Lung (tissue), 16 donors: ENCODE results near the gene RMI2. TPM values are rescaled to one million over a fixed set of nuclear protein-coding genes. Genes with fewer than 3 reads are reported as not detected.
A peak's percentile ranks its signal among the peaks of the same experiment; 100 is the strongest.

Experiments used
- ATAC-seq: fragments of 200-7000 bp; cut with Tn5 transposase; one replicate; pipeline ENCODE4 v1.9.1; 2020; ENCODE audit warnings: moderate number of reproducible peaks; ENCODE audit not compliant: insufficient read depth, low FRiP score
- DNase-seq, 3 donors: peaks; one replicate each; pipeline ENCODE4 v3.0.0-alpha.2; 2013 to 2017
- H3K27ac ChIP-seq, 2 donors: one replicate each; pipeline ENCODE4 v1.5.1; 2013; ENCODE audit warnings: mild to moderate bottlenecking in 2 of 2, moderate library complexity in 2 of 2, control low read depth in 1 of 2, inconsistent platforms in 1 of 2, low read depth in 1 of 2, low read length in 1 of 2
- H3K27me3 ChIP-seq, 3 donors: one replicate each; pipeline ENCODE4 v1.5.1; 2013; ENCODE audit warnings: low read length in 2 of 3; ENCODE audit not compliant: control insufficient read depth in 3 of 3, insufficient read depth in 3 of 3
- H3K36me3 ChIP-seq, 4 donors: one replicate each; pipeline ENCODE4 v1.5.1; 2013; ENCODE audit warnings: low read length in 4 of 4, mild to moderate bottlenecking in 1 of 4, moderate library complexity in 1 of 4; ENCODE audit not compliant: control insufficient read depth in 4 of 4, insufficient read depth in 4 of 4
- H3K4me1 ChIP-seq, 5 donors: one replicate each; pipeline ENCODE4 v1.5.1; 2013; ENCODE audit warnings: low read length in 5 of 5, mild to moderate bottlenecking in 2 of 5, moderate library complexity in 1 of 5; ENCODE audit not compliant: control insufficient read depth in 5 of 5, insufficient read depth in 5 of 5
- H3K4me3 ChIP-seq: one replicate; pipeline ENCODE4 v1.5.1; 2013; ENCODE audit warnings: mild to moderate bottlenecking, control low read depth, moderate library complexity
- H3K9ac ChIP-seq, 2 donors: one replicate each; pipeline ENCODE4 v1.5.1; 2013; ENCODE audit warnings: low read length in 2 of 2, control low read depth in 1 of 2; ENCODE audit not compliant: insufficient read depth in 1 of 2
- H3K9me3 ChIP-seq, 4 donors: one replicate each; pipeline ENCODE4 v1.5.1; 2013; ENCODE audit warnings: low read length in 3 of 4, mild to moderate bottlenecking in 1 of 4, moderate library complexity in 1 of 4; ENCODE audit not compliant: control insufficient read depth in 4 of 4, insufficient read depth in 3 of 4
- WGBS, 2 donors: extraction: QIAGEN DNeasy Blood & Tissue Kit; methylation state at CpG; one replicate each; pipeline ENCODE4 v1.1.7; 2013; 5-methylcytosine and 5-hydroxymethylcytosine counted together
- long read RNA-seq, 5 donors: transcript quantifications; one replicate each; lab custom pipeline, GENCODE V29; 2026
- polyA plus RNA-seq, 2 donors: library from polyadenylated mRNA; stranded (reverse); fragments of 200-250 nt; gene quantifications; one replicate each; pipeline ENCODE4 v1.2.1, GENCODE V29; 2013
- total RNA-seq, 2 donors: library from RNA; depleted of rRNA in 1 of 2; stranded (reverse); fragments of >200 nt in 1 of 2; gene quantifications; one replicate each; pipeline ENCODE4 v1.2.1, GENCODE V29; 2014 to 2021
- TF ChIP-seq, protein P1 (sequence below): IDR thresholded peaks from 2 replicates; pipeline ENCODE4 v1.5.1; 2012; ENCODE audit warnings: mild to moderate bottlenecking; ENCODE audit errors: control extremely low read depth, extremely low read depth
- donor health status: control.
- donor health status: control.
- donor health status: Bipolar disorder and iron deficiency.
- donor health status: healthy.
- donor health status: DM: yes; HTN: yes; CAD: no.

RMI2 gene
- total RNA-seq (1 to 10 TPM; 4.4 to 4.6 TPM), polyA plus RNA-seq (1 to 10 TPM; 2.5 to 7.2 TPM)
- long read RNA-seq, donor 1, transcript RMI2-201 (2 exons, 1,457 nt), result major isoform, 13 of 20 reads
- long read RNA-seq, donor 1, partial matches to known transcripts, result 5 of 20 reads
- long read RNA-seq, donor 1, other reads (novel, unspliced or antisense), result 0 of 20 reads
- long read RNA-seq, donor 2, transcript RMI2-201 (2 exons, 1,457 nt), result major isoform, 6 of 7 reads
- long read RNA-seq, donor 2, partial matches to known transcripts, result 0 of 7 reads
- long read RNA-seq, donor 2, other reads (novel, unspliced or antisense), result 0 of 7 reads
- long read RNA-seq, donor 3, transcript RMI2-201 (2 exons, 1,457 nt), result major isoform, 11 of 11 reads
- long read RNA-seq, donor 3, partial matches to known transcripts, result 0 of 11 reads
- long read RNA-seq, donor 3, other reads (novel, unspliced or antisense), result 0 of 11 reads
- long read RNA-seq, donor 4, partial matches to known transcripts, result 29 of 32 reads
- long read RNA-seq, donor 4, other reads (novel, unspliced or antisense), result 0 of 32 reads
- long read RNA-seq, donor 5, transcript RMI2-201 (2 exons, 1,457 nt), result major isoform, 29 of 30 reads
- long read RNA-seq, donor 5, partial matches to known transcripts, result 0 of 30 reads
- long read RNA-seq, donor 5, other reads (novel, unspliced or antisense), result 0 of 30 reads

DNA sequence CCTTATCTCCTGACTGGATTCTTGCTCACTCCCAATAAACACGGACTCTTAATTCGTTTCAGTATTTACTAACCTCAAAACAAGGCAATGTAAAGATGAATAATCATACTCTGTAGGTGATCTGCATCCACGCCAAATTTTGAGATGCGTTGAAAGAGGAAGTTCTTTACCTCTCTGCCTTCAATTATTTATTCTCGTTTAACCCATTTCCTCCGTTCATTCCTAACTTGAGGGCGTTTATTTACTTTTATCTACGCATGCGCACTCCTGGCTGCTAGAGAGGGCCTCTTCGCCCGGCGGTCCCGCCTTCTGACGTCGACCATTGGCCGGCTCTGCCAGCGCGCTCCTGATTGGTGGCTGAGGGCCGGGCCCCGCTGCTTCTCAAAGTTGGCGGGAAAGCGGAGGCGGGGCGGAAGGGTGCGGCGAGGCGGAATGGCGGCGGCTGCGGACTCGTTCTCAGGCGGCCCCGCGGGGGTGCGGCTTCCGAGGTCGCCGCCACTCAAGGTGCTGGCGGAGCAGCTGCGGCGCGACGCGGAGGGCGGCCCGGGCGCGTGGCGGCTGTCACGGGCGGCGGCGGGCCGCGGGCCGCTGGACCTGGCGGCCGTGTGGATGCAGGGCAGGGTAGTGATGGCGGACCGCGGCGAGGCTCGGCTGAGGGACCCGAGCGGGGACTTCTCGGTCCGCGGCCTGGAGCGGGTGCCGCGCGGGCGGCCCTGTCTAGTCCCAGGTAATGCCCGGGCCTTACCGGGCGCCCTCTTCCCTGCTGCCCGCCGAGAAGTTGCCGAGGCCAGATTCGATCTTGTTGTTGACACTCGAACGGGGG lies at the start of gene RMI2:
RMI2 (plus strand) TSS at position 420 of the 823 bp plus-strand sequence; CDS start at position 433, 13 bp downstream.
- 1% methylated on average over 71 to 82 of the region's 82 CpGs for WGBS, 2 donors
- Histone ChIP-seq H3K9me3 (no peaks in the 10 kb centered on the region), H3K4me3 (peak within 1 kb of the TSS; percentile 73), H3K4me1 (peaks cover 0 to 57% (median 29%) of the 10 kb centered on the region in 5 donors), H3K36me3 (no peaks in the 10 kb centered on the region), H3K9ac (peak within 1 kb of the TSS; percentile 44 to 93), H3K27me3 (no peaks in the 10 kb centered on the region), H3K27ac (no peak within 1 kb of the TSS)
- ATAC-seq, result peak; percentile 96
- TF ChIP-seq, protein P1, sequence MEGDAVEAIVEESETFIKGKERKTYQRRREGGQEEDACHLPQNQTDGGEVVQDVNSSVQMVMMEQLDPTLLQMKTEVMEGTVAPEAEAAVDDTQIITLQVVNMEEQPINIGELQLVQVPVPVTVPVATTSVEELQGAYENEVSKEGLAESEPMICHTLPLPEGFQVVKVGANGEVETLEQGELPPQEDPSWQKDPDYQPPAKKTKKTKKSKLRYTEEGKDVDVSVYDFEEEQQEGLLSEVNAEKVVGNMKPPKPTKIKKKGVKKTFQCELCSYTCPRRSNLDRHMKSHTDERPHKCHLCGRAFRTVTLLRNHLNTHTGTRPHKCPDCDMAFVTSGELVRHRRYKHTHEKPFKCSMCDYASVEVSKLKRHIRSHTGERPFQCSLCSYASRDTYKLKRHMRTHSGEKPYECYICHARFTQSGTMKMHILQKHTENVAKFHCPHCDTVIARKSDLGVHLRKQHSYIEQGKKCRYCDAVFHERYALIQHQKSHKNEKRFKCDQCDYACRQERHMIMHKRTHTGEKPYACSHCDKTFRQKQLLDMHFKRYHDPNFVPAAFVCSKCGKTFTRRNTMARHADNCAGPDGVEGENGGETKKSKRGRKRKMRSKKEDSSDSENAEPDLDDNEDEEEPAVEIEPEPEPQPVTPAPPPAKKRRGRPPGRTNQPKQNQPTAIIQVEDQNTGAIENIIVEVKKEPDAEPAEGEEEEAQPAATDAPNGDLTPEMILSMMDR, result no peak
- peak; percentile 98 to 99 (median 98) for DNase-seq

DNA sequence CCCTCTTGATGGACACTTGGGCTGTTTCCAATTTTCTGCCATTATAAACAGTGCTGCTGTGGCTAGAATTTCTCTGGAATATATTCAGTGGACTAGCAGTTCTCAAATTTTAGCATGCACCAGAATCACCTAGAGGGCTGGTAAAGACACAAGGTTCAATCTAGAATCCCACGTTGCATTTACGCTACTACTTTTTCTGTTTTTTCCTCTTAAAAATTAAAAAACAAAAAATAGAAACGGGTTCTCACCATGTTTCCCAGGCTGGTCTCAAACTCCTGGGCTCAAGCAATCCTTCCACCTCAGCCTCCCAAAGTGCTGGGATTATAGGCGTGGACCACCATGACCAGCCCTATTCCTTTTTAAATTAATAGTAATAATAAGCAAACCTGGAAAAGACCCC lies 49.6 kb upstream of the RMI2 start:
- 94 to 96% methylated on average over 4 of the region's 4 CpGs for WGBS, 2 donors
- Histone ChIP-seq H3K4me3 (no peak overlapping the region), H3K4me1 (peaks cover 3 to 27% (median 11%) of the 10 kb centered on the region in 5 donors), H3K9ac (no peak overlapping the region), H3K27me3 (no peaks in the 10 kb centered on the region), H3K9me3 (no peaks in the 10 kb centered on the region), H3K36me3 (no peaks in the 10 kb centered on the region), H3K27ac (no peak overlapping the region)
- DNase-seq (no peak), ATAC-seq (no peak)
- TF ChIP-seq, protein P1, result no peak

DNA sequence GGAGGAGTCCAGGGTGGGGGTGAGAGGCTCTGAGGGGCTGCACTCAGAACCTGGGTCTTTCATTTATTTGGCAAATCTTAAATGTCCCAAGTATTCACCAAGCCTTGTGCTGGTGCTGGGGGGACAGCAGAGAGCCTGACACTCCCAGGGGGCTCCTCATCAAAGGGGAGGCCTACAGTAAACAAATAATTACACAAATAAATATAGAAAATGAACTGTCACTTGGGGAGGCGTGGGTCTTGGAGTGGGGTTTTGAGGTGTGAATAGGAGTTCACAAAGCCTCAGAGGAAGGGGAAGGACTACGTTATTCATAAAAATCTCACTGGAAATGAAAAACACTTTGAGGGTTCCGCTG lies 48.9 kb upstream of the RMI2 start:
- WGBS, 2 donors, result 71 to 86% methylated on average over 3 of the region's 3 CpGs
- H3K9ac ChIP-seq, result no peak overlapping the region
- no peaks in the 10 kb centered on the region for H3K27me3 ChIP-seq
- H3K4me1 ChIP-seq, result peaks cover 3 to 22% (median 10%) of the 10 kb centered on the region in 5 donors
- H3K4me3 ChIP-seq, result no peak overlapping the region
- H3K36me3 ChIP-seq, result no peaks in the 10 kb centered on the region
- no peak for ATAC-seq
- DNase-seq, result no peak
- no peaks in the 10 kb centered on the region for H3K9me3 ChIP-seq
- no peak overlapping the region for H3K27ac ChIP-seq
- TF ChIP-seq, protein P1, result no peak
